GM12878 (cell line): ENCODE data around the gene CCDC27. TPM values are rescaled to one million over a fixed set of nuclear protein-coding genes. Genes with fewer than 3 reads are reported as not detected.

Experiments
- CUX1 ChIP-seq: IDR thresholded peaks from 2 replicates; pipeline ENCODE4 v1.6.1; 2012; ENCODE audit warnings: improper control_type of control experiment, low read depth, low read length; ENCODE audit not compliant: insufficient replicate concordance
- EZH2 ChIP-seq: IDR thresholded peaks from 2 replicates; pipeline ENCODE4 v1.6.1; 2012; ENCODE audit warnings: low read depth, mild to moderate bottlenecking, control low read depth, inconsistent platforms, low read length, borderline replicate concordance; ENCODE audit not compliant: control insufficient read depth
- REST ChIP-seq: IDR thresholded peaks from 2 replicates; pipeline ENCODE4 v1.6.1; 2012; ENCODE audit warnings: mild to moderate bottlenecking, low read depth, low read length
- ZNF687 ChIP-seq: fragments of 450-650 bp; IDR thresholded peaks from 2 replicates; pipeline ENCODE4 v1.6.1; 2017; ENCODE audit warnings: mild to moderate bottlenecking, moderate library complexity
- polyA plus RNA-seq, 11 experiments: library from polyadenylated mRNA; depleted of rRNA in 4 of 11; unstranded in 6 of 11; stranded (reverse) in 5 of 11; fragments of >200 nt; fragmentation: Nextera tagmentation in 4 of 11; fragmentation: Illumina TruSeq in 1 of 11; extraction: Ambion mirVana in 4 of 11; extraction: Trizol in 1 of 11; gene quantifications; 1 replicate in 1 of 11; 2 replicates in 10 of 11; pipeline versions ENCODE4 v1.2.1 to v1.2.3, GENCODE V29; 2011 to 2016; ENCODE audit warnings: inconsistent platforms in 2 of 11, missing spikeins in 2 of 11, low read depth in 1 of 11
- total RNA-seq, 4 experiments: library from RNA; depleted of rRNA in 3 of 4; stranded (reverse); fragments of >200 nt in 3 of 4; fragmentation: Illumina TruSeq in 1 of 4; extraction: Trizol in 1 of 4; gene quantifications; 2 replicates each; pipeline versions ENCODE4 v1.2.1 to v1.2.3, GENCODE V29; 2013 to 2021

The CCDC27 gene
- total and polyA plus RNA-seq, 10 of the 15 experiments (the other 5 are each of a cell fraction or from before 2014, with no cell fraction given), result 0.05 TPM; not detected in 9

GRCh38 chr1:3759164-3759563 is 6.9 kb downstream of the CCDC27 start (continued):
- no peak for TF ChIP-seq REST
- TF ChIP-seq CUX1, result no peak
- no peak for TF ChIP-seq EZH2
- no peak for TF ChIP-seq ZNF687
